HUDEP-2 (cell line): Measurements from ENCODE around the gene SOWAHC.

Experiments
- DNase-seq, 76 experiments: peaks; one replicate each; lab custom pipeline; 2025; ENCODE audit not compliant: unreplicated experiment in 76 of 76; lab: John Stamatoyannopoulos, UW

The SOWAHC gene

DNA sequence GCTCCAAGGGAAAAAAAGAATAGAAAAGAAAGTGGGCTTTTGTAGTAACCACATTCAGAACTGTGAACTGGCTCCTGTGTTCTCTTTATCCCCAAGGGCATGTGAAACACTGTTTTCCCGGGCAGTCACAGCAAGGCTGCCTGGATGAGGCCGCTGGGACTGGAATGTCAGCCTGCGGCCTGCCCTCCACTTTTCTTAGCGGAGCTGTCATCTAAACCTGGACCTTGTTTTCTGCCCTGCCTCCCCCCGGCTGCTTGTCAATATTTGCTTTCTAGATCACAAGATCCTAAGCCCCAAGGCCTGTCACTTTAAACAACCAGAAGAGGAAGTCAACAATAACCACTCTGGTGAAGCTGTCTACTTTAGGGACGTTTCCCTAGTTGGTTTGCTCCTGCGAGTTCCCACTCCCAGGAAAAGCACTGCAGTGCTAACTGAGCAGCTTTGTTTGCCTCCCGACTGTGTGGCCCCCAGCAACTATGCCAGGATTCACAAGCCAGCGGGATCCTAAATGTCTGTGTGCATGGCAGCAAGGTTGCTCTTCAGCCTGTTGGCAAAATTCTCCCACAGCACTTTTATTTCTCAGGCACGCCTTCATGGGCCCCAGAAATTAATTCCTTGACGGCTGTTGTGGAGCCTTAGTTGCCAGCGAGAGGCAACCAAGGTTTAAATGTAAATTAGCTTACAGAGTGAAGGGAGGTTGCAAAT is 30.6 kb downstream of the SOWAHC start:
- no peak for DNase-seq

DNA sequence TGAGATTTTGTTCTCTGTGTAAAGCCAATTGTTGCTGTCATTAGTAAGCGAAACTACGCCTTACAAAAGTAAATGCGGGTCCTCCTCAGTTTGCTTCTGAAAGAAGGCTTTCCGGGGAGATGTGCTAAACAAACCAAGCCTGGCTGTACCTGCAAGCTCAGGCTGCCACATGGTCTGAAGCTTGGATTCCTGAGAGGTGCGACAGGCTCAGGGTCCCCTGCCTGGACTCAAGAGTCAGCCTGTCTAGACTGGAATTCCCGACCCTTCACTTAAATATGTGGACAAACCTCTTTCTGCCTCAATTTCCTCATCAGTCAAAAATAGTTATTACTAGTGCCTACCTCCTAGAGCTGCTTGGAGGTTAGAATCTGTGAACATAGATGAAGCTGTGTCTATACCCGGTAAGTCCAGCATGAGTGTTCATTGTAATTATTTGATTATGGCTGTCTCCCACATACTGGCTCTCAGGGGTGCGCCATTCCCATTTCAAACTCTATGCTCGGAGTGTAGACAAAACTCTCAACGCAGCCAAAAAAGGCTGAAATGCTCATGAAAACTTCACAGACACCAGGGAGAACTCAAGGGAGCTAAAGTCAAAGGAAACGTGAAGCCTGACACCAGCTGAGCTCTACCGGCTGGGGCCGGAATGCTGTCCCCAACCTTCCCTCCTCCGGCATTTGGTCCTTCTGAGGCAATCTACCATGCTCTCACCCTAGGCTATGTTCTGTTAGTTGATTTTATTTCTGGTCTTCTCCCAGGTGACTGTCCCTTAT is 31.4 kb downstream of the SOWAHC start:
- no peak for DNase-seq

DNA sequence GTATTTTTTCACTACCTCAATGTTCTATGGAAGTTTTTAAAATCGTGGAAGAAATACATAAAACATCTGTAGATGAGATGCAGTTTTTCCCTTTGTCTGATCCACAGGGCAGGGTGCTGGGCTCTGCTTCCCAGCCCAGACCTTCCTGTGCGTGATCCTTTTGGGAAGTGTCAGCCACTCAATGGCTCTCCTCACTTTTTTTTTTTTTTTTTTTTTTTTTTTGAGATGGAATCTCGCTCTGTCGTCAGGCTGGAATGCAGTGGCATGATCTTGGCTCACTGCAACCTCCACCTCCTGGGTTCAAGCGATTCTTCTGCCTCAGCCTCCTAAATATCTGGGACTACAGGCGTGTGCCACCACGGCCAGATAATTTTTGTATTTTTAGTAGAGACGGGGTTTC is 32.8 kb downstream of the SOWAHC start:
- no peak for DNase-seq

DNA sequence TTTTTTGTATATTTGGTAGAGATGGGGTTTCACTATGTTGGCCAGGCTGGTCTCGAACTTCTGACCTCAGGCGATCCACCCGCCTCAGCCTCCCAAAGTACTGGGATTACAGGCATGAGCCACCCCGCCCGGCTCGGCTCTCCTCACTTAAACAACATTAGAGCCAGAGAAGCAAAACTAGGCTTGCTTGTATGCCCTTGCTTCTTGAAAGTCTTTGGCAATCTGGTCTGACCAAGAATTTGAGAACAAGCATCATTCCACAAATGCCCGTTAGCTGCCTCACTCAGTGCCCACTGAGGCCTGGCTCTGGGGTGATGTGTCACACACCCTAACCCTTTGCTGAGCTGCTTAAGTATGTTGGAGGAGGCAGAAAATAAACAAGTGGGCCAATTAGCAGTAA is 33.5 kb downstream of the SOWAHC start:
- DNase-seq = no peak

DNA sequence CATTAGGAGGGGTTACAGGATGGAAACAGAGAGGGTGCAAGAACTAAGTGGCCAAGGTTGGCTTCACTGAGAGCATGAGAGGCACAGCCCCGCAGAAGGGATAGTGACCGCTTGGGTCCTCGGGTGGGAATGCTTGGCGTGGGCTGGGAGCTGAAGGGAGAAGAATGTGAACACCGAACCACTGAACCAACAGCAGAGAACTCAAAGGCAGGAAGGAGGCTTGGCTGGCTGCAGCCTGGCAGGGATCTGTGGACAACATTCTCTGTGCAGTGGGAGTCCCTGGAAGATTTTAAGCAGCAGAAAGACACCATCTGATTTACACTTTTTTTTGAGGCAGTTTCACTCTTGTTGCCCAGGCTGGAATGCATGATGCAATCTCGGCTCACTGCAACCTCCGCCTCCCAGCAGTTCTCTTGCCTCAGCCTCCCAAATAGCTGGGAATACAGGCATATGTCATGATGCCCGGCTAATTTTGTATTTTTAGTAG is 33.9 kb downstream of the SOWAHC start:
- no peak for DNase-seq

DNA sequence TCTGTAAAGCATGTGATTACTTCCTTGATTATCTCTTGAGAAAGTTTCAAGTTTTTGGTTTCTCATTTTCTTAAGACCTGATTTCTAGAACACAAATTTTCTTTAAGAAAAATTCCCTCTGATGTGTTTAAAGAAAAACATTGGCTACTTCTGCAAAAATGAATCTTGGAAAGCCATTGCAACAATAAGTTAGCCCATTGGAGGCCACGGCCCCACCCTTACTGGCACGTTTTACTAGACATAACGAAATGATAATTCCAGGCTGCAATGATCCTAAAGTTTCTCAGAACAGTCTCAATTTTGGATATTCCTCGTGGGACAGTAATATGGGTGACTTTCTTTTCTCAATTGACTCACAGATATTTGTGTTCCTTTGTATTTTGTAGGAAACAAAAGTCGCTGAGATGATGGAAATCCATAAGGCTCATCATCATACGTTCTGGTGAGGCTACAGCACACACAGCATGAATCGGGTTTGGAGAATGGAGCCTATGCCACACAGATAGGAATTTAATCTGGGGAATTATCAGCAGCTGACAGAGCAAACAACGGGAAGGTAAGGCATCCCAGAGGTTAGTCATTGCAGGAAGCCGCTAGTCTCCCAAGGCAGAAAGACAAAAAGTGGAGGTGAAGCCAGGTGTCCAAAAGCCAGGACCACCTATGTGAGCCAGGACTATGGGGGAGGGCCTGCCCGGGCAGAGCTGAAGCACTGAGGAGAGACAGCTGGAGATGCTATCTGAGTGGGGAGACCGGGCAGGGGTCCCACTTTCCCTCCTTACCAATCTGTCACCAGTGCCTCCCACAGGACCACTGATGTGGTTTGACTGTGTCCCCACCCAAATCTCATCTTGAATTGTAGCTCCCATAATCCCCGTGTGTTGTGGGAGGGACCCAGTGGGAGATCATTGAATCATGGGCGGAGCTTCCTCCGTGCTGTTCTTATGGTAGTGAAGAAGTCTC is 35.9 kb downstream of the SOWAHC start:
- no peak for DNase-seq

DNA sequence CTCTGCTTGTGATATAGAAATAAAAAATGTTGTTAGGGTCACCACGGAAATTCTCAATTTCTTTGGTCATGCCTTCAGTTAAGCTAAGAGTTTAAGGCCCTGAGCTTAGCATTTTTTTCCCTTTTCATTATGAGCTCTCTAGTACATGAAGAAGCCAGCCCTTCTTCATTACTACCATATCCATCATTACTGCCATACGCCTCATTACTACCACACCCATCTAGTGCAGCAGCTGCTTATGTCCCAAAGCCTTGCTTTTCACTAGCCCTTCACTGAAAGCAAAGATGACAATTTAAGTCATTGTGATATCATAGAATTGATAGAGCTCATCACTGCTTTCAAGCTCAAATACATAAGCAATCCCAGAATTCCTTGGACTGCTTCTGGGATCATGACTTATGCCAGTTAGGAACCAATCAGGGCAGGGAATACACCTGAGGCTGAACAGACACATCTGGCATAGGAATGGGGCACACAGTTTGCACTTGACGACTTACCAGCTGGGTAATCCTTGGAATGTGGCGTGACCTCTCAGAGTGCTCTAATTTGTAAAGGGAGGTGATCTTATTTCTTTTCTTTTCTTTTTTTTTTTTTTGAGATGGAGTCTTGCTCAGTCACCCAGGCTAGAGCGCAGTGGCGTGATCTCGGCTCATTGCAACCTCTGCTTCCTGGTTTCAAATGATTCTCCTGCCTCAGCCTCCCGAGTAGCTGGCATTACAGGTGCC is 40.3 kb downstream of the SOWAHC start:
- DNase-seq = no peak

DNA sequence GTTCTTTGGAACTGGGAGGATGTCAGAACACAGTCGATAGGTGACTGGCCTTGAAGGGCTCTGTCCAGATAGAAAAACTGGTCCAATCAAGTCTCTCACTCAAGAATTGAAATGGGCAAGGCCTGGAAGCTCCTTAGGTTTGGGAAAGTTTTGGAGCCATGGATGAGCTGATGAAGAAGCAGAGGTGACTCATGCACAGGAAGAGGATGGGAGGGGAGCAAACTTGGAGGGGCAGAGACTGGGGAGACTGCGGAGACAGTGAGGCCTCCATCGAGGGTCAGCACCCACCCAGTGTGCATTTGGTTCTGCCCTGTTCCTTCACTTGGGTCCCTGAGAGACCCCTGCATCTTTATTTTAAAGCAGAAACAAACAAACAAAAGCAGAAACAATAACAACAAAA is 41.1 kb downstream of the SOWAHC start:
- DNase-seq = no peak

DNA sequence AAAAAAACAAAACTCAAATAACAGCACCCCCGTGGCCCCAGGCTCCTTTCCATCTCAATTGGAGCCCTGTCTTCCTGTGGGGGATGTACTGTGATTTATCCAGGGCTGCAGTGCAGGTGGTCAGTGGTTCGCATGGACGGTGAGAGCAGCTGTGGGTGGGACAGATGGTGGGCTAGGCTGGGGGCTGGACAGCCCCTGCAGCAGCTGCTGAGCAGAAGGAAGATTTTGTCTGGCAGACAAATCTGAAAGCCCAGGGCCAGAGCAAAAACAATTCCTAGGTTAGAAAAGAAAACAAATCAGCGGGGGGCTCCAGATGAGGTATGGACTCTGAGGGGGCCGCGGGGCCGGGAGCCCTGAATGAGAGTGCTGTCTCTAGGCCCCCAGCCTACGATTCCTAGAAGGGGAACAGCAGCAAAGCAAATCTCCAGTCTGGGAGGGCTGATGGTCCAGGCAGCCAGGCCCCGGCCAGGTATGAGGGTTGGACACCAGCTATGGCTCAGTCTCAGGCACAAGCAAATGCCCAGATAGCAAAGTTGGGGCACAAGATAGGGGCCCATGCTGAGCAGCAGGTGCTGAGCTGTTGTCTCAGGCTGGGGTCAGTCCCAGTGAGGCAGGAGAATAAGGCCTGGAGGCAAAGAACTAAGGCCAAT is 45.4 kb downstream of the SOWAHC start:
- DNase-seq = no peak

DNA sequence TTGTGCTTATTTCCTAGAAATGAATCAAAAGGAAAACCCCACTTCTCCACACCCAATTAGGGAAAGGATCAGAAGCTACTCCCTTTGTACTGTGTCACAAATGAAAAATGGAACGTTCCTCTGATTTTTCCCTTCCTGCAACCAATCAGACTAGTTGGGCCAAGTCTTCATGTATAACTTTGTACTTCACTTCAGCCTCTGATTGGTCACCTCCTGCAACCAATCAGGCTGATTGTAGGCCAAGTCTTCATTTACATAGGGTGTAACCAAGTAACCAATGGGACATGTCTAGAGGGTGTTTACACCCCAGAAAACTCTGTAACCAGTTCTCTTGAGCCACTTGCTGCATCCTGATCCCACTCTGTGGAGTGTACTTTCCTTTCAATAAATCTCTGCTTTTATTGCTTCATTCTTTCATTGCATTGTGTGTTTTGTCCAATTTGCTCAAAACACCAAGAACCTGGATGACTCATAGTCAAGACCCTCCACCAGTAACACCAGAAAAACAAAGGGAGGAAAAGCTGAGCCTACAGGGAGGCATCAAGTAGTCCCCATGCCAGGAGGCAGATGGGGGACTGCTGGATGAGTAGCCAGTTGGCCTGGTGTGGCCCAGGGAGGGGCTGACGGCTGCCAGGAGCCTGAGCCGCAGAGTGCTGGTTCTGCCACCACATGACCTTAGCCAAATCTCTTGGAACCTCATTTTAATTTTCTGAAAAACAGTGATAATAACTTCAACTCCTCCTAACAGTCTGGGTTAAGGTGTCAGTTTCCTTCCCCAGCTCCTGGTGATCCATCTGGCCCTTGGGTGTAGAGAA is 46.1 kb downstream of the SOWAHC start:
- DNase-seq = no peak

DNA sequence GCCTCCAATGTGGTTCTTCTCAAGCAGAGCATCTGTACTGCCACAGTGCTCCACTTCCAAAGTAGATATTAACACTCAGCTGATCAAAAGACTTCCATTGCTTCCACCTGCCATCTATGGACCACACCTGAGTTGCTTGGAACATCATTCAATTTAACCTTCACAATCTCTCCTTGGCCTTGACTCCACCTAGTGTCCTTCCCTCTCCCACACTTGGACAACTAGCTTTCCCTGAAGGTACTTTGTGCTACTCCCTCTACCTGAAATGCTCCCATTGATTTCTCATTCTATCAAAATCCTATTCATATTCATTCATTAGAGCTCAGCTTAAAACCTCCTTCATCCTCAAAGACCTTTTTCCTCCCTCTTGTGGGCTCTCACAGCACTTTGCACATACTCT is 48.7 kb downstream of the SOWAHC start:
- DNase-seq = no peak

DNA sequence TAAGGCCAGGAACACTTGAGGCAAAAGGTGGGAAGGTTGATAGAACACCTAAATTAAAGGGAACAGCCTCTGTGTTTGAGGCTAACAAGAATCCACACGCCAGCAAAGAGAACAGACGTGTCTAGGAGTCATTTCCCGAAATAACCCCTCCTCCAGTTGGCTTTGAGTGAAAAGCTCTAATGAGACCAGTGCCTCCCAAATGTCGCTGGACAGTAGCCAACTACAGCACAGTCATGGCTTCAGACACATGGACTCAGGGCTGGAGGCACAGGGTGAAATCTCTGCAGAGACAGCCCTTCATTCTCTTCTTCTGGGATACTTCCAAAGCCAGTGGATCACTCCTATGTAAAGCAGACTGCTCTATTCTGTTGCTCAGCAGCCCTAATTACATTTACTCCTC is 49.6 kb downstream of the SOWAHC start:
- DNase-seq = no peak

DNA sequence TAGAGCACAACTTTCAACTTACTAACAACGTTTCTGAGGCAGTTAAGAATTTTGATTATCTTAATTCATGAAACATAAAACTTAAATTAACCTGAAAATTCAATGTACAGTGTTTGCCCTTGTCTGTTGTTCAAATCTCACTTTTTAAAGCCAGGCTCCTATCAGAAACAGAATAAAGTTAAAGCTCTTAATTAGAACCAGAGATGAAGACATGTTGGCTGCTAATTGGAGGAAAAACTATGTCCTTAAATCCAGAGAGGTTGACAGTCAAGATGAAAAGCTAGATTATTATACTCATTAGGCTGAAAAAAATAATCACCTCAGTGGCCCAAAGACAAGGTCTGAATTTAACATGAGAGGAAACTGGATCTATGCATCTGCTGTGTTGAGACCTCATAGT is 52.3 kb downstream of the SOWAHC start:
- no peak for DNase-seq
